Keratinocyte (primary cell): ENCODE results near the gene VAT1. TPM values are rescaled to one million over a fixed set of nuclear protein-coding genes. Genes with fewer than 3 reads are reported as not detected.
"Not testable (repeated sequence)": the region's sequence is repeated elsewhere in the genome, so short reads cannot be mapped to it uniquely, and the experiment has no call there.

Experiments used
- DNase-seq: peaks from one replicate; pipeline ENCODE4 v3.0.0-alpha.2; 2011; ENCODE audit warnings: low read depth, missing footprints, low spot score
- FAIRE-seq: peaks from 2 replicates; lab custom pipeline; 2011; peaks lifted over from hg19 to GRCh38; lab: Jason Lieb, UNC
- H2AFZ ChIP-seq: 2 replicates; pipeline ENCODE4 v1.6.0; 2012; ENCODE audit warnings: low read length, control low read depth, inconsistent platforms; ENCODE audit not compliant: control insufficient read depth
- H3K27ac ChIP-seq: 2 replicates; pipeline ENCODE4 v1.5.1; 2011; ENCODE audit warnings: low read length; ENCODE audit not compliant: control insufficient read depth, insufficient read depth
- H3K27me3 ChIP-seq: 3 replicates; pipeline ENCODE4 v1.6.0; 2011; ENCODE audit warnings: low read length; ENCODE audit not compliant: control insufficient read depth, insufficient read depth; ENCODE audit errors: extremely low read depth
- H3K36me3 ChIP-seq, 2 experiments: 2 replicates in 1 of 2; 3 replicates in 1 of 2; pipeline ENCODE4 v1.5.1; 2011; ENCODE audit warnings: low read length in 2 of 2, mild to moderate bottlenecking in 1 of 2; ENCODE audit not compliant: control insufficient read depth in 2 of 2, insufficient read depth in 2 of 2; ENCODE audit errors: extremely low read depth in 1 of 2
- H3K4me1 ChIP-seq: 3 replicates; pipeline ENCODE4 v1.5.1; 2011; ENCODE audit warnings: low read length; ENCODE audit not compliant: control insufficient read depth, insufficient read depth; ENCODE audit errors: extremely low read depth
- H3K4me2 ChIP-seq: 3 replicates; pipeline ENCODE4 v1.6.0; 2011; ENCODE audit warnings: low read depth, low read length; ENCODE audit not compliant: control insufficient read depth, insufficient read depth; ENCODE audit errors: extremely low read depth
- H3K4me3 ChIP-seq, 3 experiments: fragments of 200-600 bp in 1 of 3; sonication (generic) in 1 of 3; 2 replicates in 2 of 3; 3 replicates in 1 of 3; pipeline ENCODE4 v1.5.1; 2011 to 2016; ENCODE audit warnings: low read length in 3 of 3, mild to moderate bottlenecking in 3 of 3, control low read depth in 2 of 3, inconsistent platforms in 1 of 3, low read depth in 1 of 3, mixed read lengths in 1 of 3, mixed run types in 1 of 3, moderate library complexity in 1 of 3; ENCODE audit not compliant: control insufficient read depth in 2 of 3, insufficient read depth in 2 of 3; ENCODE audit errors: extremely low read depth in 1 of 3
- H3K79me2 ChIP-seq: 2 replicates; pipeline ENCODE4 v1.6.0; 2012; ENCODE audit warnings: low read length; ENCODE audit not compliant: control insufficient read depth, insufficient read depth
- H3K9ac ChIP-seq: 3 replicates; pipeline ENCODE4 v1.6.0; 2011; ENCODE audit warnings: low read length; ENCODE audit not compliant: control insufficient read depth, insufficient read depth; ENCODE audit errors: extremely low read depth
- H3K9me1 ChIP-seq: 3 replicates; pipeline ENCODE4 v1.6.0; 2011; ENCODE audit warnings: low read length; ENCODE audit not compliant: control insufficient read depth, insufficient read depth; ENCODE audit errors: extremely low read depth
- H3K9me3 ChIP-seq: 2 replicates; pipeline ENCODE4 v1.5.1; 2012; ENCODE audit warnings: low read depth, low read length; ENCODE audit not compliant: control insufficient read depth
- H4K20me1 ChIP-seq: 3 replicates; pipeline ENCODE4 v1.6.0; 2011; ENCODE audit warnings: low read length; ENCODE audit not compliant: control insufficient read depth, insufficient read depth; ENCODE audit errors: extremely low read depth
- CTCF ChIP-seq, 3 experiments: IDR thresholded peaks in 1 of 3; conservative IDR thresholded peaks in 1 of 3; optimal IDR thresholded peaks in 1 of 3; 2 replicates in 2 of 3; 3 replicates in 1 of 3; pipeline versions ENCODE3 to v1.5.1; 2011; ENCODE audit warnings: low read length in 3 of 3, mild to moderate bottlenecking in 3 of 3, moderate library complexity in 2 of 3, control low read depth in 1 of 3, inconsistent platforms in 1 of 3; ENCODE audit not compliant: insufficient read depth in 2 of 3; ENCODE audit errors: extremely low read depth in 1 of 3
- EZH2 ChIP-seq: IDR thresholded peaks from one replicate; pipeline ENCODE4 v1.6.1; 2012; ENCODE audit warnings: inconsistent platforms, mild to moderate bottlenecking, low read length, moderate library complexity
- dilution Hi-C: fragments of 300-500 bp; cut with MboI; formaldehyde crosslinking; loops from one replicate; pipeline ENCODE4 v1.7.0; 2020; ENCODE audit warnings: low sequenced_read_pairs; ENCODE audit not compliant: extremely low pct_ligation_motif_present
- polyA plus RNA-seq, 5 experiments: library from polyadenylated mRNA; depleted of rRNA in 3 of 5; stranded (reverse) in 3 of 5; stranded (forward) in 1 of 5; unstranded in 1 of 5; fragments of >200 nt; gene quantifications; 1 replicate in 1 of 5; 2 replicates in 3 of 5; 3 replicates in 1 of 5; pipeline versions ENCODE4 v1.2.1 to v1.2.3, GENCODE V29; 2011 to 2012; ENCODE audit warnings: missing spikeins in 2 of 5, low read depth in 1 of 5, low replicate concordance in 1 of 5

The VAT1 gene
- polyA plus RNA-seq, 1 donor (not counting 4 experiments of a cell fraction or from before 2014, with no cell fraction given), result 151 TPM

GRCh38 chr17:42997390-42997983 is 24.7 kb downstream of the VAT1 start:
- DNase-seq (no peak), FAIRE-seq (no peak)
- TF ChIP-seq CTCF (optimal IDR thresholded peaks at IDR 0.05 in 1 of 3, IDR thresholded peaks at IDR 0.05 in 1 of 3, conservative IDR thresholded peaks at IDR 0.05 in 1 of 3; ENCODE audit: extremely low read depth in 1 of 3, insufficient read depth in 2 of 3, low read length in 3 of 3), result no peak
- Histone ChIP-seq H3K9me3 (no peaks in the 10 kb centered on the region), H3K4me1 (peaks cover 23% of the 10 kb centered on the region), H3K27me3 (no peaks in the 10 kb centered on the region), H3K79me2 (peaks cover 27% of the 10 kb centered on the region), H2AFZ (peak overlapping the region; percentile 54), H3K27ac (peak overlapping the region; percentile 12), H3K4me2 (peak overlapping the region; percentile 71), H4K20me1 (no peaks in the 10 kb centered on the region), H3K9ac (peak overlapping the region; percentile 43), H3K4me3 (peak overlapping the region in 1 of 3 experiments; percentile 52), H3K9me1 (no peaks in the 10 kb centered on the region), H3K36me3 (peaks cover 19 to 38% of the 10 kb centered on the region in 2 experiments)
- dilution Hi-C loops, result no loop called here

GRCh38 chr17:42993913-42994312 is 28.3 kb downstream of the VAT1 start:
- H3K27ac ChIP-seq, DNase-seq, dilution Hi-C loops, H3K4me3 ChIP-seq, H3K4me2 ChIP-seq, H3K9me3 ChIP-seq, H3K9ac ChIP-seq, H4K20me1 ChIP-seq, H3K79me2 ChIP-seq, H3K9me1 ChIP-seq, H2AFZ ChIP-seq, FAIRE-seq, H3K27me3 ChIP-seq: not testable (repeated sequence)
- Histone ChIP-seq H3K4me1 (peaks cover 31% of the 10 kb centered on the region), H3K36me3 (peaks cover 13 to 29% of the 10 kb centered on the region in 2 experiments)

- Histone ChIP-seq H3K9me3 (no peaks in the 10 kb centered on the region), H2AFZ (no peak overlapping the region), H3K9me1 (no peaks in the 10 kb centered on the region), H3K27me3 (no peaks in the 10 kb centered on the region), H3K4me3 (no peak overlapping the region), H3K27ac (no peak overlapping the region), H3K79me2 (no peaks in the 10 kb centered on the region), H3K9ac (no peak overlapping the region), H3K36me3 (peaks cover 14 to 29% of the 10 kb centered on the region in 2 experiments), H3K4me2 (no peak overlapping the region), H3K4me1 (peaks cover 36% of the 10 kb centered on the region), H4K20me1 (no peaks in the 10 kb centered on the region)
- no peak for TF ChIP-seq EZH2
- TF ChIP-seq CTCF (optimal IDR thresholded peaks at IDR 0.05 in 1 of 3, IDR thresholded peaks at IDR 0.05 in 1 of 3, conservative IDR thresholded peaks at IDR 0.05 in 1 of 3; ENCODE audit: extremely low read depth in 1 of 3, insufficient read depth in 2 of 3, low read length in 3 of 3), result no peak
- dilution Hi-C loops, result no loop called here
- no peak for DNase-seq
- no peak for FAIRE-seq
These were observed 29.3 kb downstream of the VAT1 start for GRCh38 chr17:42992872-42993271.
